NCI-H1105 (cell line): ENCODE measurements around the gene CDH26.
"Not testable (repeated sequence)": the region's sequence is repeated elsewhere in the genome, so short reads cannot be mapped to it uniquely, and the experiment has no call there.

Experiments used
- DNase-seq: peaks from one replicate; lab custom pipeline; 2025; lab: John Stamatoyannopoulos, UW

CDH26 gene

GRCh38 chr20:59940956-59941294 lies 17.3 kb upstream of the CDH26 start:
- no peak for DNase-seq

- DNase-seq = no peak
Measured at GRCh38 chr20:59942245-59942644, 16.0 kb upstream of the CDH26 start.

GRCh38 chr20:59944726-59945125 lies 13.5 kb upstream of the CDH26 start:
- no peak for DNase-seq

GRCh38 chr20:59945175-59945574 lies 13.0 kb upstream of the CDH26 start:
- DNase-seq = no peak

- DNase-seq = no peak
Measured at GRCh38 chr20:59945731-59946130, 12.5 kb upstream of the CDH26 start.

GRCh38 chr20:59947376-59947775 lies 10.8 kb upstream of the CDH26 start:
- DNase-seq = no peak

GRCh38 chr20:59948212-59948611 lies 10.0 kb upstream of the CDH26 start:
- DNase-seq = no peak

- peak; percentile 64 for DNase-seq
Measured at GRCh38 chr20:59948828-59949720, 9.1 kb upstream of the CDH26 start.

GRCh38 chr20:59949911-59950310 lies 8.3 kb upstream of the CDH26 start:
- no peak for DNase-seq

GRCh38 chr20:59954718-59955117 lies 3.5 kb upstream of the CDH26 start:
- DNase-seq = no peak

- no peak for DNase-seq
Measured at GRCh38 chr20:59955131-59955796, 3.0 kb upstream of the CDH26 start.

- DNase-seq = not testable (repeated sequence)
Measured at GRCh38 chr20:59957568-59957967, 655 bp upstream of the CDH26 start.

GRCh38 chr20:59958626-59959025 lies 403 bp downstream of the CDH26 start:
- no peak for DNase-seq

- DNase-seq = no peak
Measured at GRCh38 chr20:59961423-59961822, 3.2 kb downstream of the CDH26 start.

GRCh38 chr20:59962155-59962554 lies 3.9 kb downstream of the CDH26 start:
- no peak for DNase-seq

- no peak for DNase-seq
Measured at GRCh38 chr20:59966428-59966827, 8.2 kb downstream of the CDH26 start.

- DNase-seq = no peak
Measured at GRCh38 chr20:59971428-59971827, 13.2 kb downstream of the CDH26 start.

- DNase-seq = no peak
Measured at GRCh38 chr20:59972037-59972801, 14.0 kb downstream of the CDH26 start.

GRCh38 chr20:59976156-59976782 lies 18.0 kb downstream of the CDH26 start:
- no peak for DNase-seq

GRCh38 chr20:59977086-59977485 lies 18.9 kb downstream of the CDH26 start:
- DNase-seq = no peak

GRCh38 chr20:59983076-59983475 lies 24.9 kb downstream of the CDH26 start:
- DNase-seq = no peak

GRCh38 chr20:59984541-59984940 lies 26.3 kb downstream of the CDH26 start:
- no peak for DNase-seq
